ENCODE data around the gene RNF149.

Gene RNF149

GRCh38 chr2:101303688-101304087, 4.8 kb downstream of the RNF149 start (continued):
- TF ChIP-seq TOX (CRISPR knock-in tag; IDR thresholded peaks at IDR 0.05; ENCODE audit: borderline replicate concordance): no peak
- no peak for TF ChIP-seq CREB5 (CRISPR knock-in tag; IDR thresholded peaks at IDR 0.05; ENCODE audit: low read depth)

- ATAC-seq: no peak
- TF ChIP-seq ZNF565 (CRISPR knock-in tag; conservative IDR thresholded peaks at IDR 0.05; ENCODE audit: low read depth): no peak
- no peak for TF ChIP-seq ZFP3 (CRISPR knock-in tag; IDR thresholded peaks at IDR 0.05)
- no peak for TF ChIP-seq SNAI2 (CRISPR knock-in tag; IDR thresholded peaks at IDR 0.05)
- no peak for TF ChIP-seq CSRNP3 (CRISPR knock-in tag; IDR thresholded peaks at IDR 0.05)
- no peak for TF ChIP-seq PATZ1 (CRISPR knock-in tag; IDR thresholded peaks at IDR 0.05; ENCODE audit: borderline replicate concordance)
- no peak for TF ChIP-seq GLIS3 (CRISPR knock-in tag; IDR thresholded peaks at IDR 0.05)
- TF ChIP-seq RARB (CRISPR knock-in tag; IDR thresholded peaks at IDR 0.05): no peak
- TF ChIP-seq TCF4 (CRISPR knock-in tag; IDR thresholded peaks at IDR 0.05; ENCODE audit: borderline replicate concordance): no peak
Measured at GRCh38 chr2:101302016-101302415, 6.5 kb downstream of the RNF149 start.

GRCh38 chr2:101300836-101301235, 7.7 kb downstream of the RNF149 start:
- ATAC-seq: no peak
- TF ChIP-seq CSDC2 (CRISPR knock-in tag; IDR thresholded peaks at IDR 0.05) (no peak), TOX (CRISPR knock-in tag; IDR thresholded peaks at IDR 0.05; ENCODE audit: borderline replicate concordance) (no peak), ARNTL (CRISPR knock-in tag; IDR thresholded peaks at IDR 0.05; ENCODE audit: borderline replicate concordance, low read depth) (no peak), CSRNP3 (CRISPR knock-in tag; IDR thresholded peaks at IDR 0.05) (no peak), OSR1 (CRISPR knock-in tag; IDR thresholded peaks at IDR 0.05) (no peak), SNAI2 (CRISPR knock-in tag; IDR thresholded peaks at IDR 0.05) (no peak), TSHZ2 (CRISPR knock-in tag; IDR thresholded peaks at IDR 0.05) (no peak), ISL1 (CRISPR knock-in tag; IDR thresholded peaks at IDR 0.05) (no peak), ZC3H10 (CRISPR knock-in tag; IDR thresholded peaks at IDR 0.05) (no peak), BACH2 (CRISPR knock-in tag; IDR thresholded peaks at IDR 0.05; ENCODE audit: borderline replicate concordance) (no peak), ZNF70 (CRISPR knock-in tag; IDR thresholded peaks at IDR 0.05) (no peak), POU6F1 (CRISPR knock-in tag; IDR thresholded peaks at IDR 0.05; ENCODE audit: borderline replicate concordance, low read depth) (no peak), ZNF565 (CRISPR knock-in tag; conservative IDR thresholded peaks at IDR 0.05; ENCODE audit: low read depth) (no peak), ZFP3 (CRISPR knock-in tag; IDR thresholded peaks at IDR 0.05) (no peak)
